NB4 (cell line): ENCODE results near the gene CACNA2D2.

ENCODE experiments used
- DNase-seq: peaks from one replicate; pipeline ENCODE4 v3.0.0; 2010; ENCODE audit warnings: low read depth
- H3K4me3 ChIP-seq: one replicate; pipeline ENCODE4 v1.5.1; 2011; ENCODE audit warnings: mild to moderate bottlenecking, low read depth, low read length, moderate library complexity
- MYC ChIP-seq: IDR thresholded peaks from 2 replicates; pipeline ENCODE4 v1.6.1; 2011; ENCODE audit warnings: low read depth, low read length
- POLR2A ChIP-seq: IDR thresholded peaks from 2 replicates; pipeline ENCODE4 v1.6.1; 2011; ENCODE audit warnings: mild to moderate bottlenecking; ENCODE audit not compliant: insufficient read length; ENCODE audit errors: extremely low read depth
- TF ChIP-seq, protein P1 (sequence below): IDR thresholded peaks from 2 replicates; pipeline ENCODE4 v1.6.1; 2011; ENCODE audit warnings: low read depth, low read length
- TF ChIP-seq, protein P2 (sequence below): IDR thresholded peaks from one replicate; pipeline ENCODE4 v1.5.1; 2012; ENCODE audit warnings: low read depth, low read length

Gene CACNA2D2

DNA sequence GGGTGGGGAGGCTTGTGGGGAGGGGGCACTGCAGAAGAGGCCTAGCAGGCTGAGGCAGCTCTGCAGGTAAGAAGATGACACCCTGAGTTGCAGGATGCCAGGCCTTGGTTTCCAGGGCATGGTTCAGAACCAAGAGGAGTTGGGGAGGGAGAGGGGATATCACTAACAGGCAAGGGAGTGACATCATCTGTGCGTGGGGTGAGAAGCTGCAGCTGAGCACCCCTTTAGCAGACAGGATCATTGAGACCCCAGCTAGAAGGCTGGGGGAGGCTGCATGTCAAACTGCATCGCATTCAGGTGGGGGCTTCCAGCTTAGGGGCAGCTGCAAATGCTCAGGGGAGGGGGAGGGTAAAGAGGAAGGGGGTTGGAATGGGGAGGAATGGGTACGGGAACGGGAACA is 23.0 kb downstream of the CACNA2D2 start:
- TF ChIP-seq MYC (no peak), POLR2A (no peak)
- TF ChIP-seq, protein P1, sequence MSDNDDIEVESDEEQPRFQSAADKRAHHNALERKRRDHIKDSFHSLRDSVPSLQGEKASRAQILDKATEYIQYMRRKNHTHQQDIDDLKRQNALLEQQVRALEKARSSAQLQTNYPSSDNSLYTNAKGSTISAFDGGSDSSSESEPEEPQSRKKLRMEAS, result no peak
- TF ChIP-seq, protein P2, sequence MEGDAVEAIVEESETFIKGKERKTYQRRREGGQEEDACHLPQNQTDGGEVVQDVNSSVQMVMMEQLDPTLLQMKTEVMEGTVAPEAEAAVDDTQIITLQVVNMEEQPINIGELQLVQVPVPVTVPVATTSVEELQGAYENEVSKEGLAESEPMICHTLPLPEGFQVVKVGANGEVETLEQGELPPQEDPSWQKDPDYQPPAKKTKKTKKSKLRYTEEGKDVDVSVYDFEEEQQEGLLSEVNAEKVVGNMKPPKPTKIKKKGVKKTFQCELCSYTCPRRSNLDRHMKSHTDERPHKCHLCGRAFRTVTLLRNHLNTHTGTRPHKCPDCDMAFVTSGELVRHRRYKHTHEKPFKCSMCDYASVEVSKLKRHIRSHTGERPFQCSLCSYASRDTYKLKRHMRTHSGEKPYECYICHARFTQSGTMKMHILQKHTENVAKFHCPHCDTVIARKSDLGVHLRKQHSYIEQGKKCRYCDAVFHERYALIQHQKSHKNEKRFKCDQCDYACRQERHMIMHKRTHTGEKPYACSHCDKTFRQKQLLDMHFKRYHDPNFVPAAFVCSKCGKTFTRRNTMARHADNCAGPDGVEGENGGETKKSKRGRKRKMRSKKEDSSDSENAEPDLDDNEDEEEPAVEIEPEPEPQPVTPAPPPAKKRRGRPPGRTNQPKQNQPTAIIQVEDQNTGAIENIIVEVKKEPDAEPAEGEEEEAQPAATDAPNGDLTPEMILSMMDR, result no peak
- H3K4me3 ChIP-seq, result no peak overlapping the region

DNA sequence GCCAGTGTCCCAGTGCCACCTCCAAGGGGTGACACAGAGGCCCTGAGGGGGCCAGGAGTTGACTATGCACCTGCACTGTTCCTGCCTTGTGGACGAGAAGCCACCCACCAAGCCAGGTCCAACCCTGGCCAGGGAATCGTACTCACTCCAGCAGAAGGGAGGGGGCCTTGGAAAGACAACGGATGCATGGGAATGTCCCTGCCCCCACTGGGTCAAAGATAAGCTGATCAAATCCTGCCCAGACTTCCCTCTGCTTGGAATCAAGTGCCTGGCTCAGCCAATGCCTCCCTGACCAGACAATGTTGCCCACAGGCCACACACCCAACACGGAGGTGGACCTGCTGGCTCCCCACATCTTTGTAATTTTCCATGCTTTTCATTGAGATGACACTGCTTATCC is 23.9 kb downstream of the CACNA2D2 start:
- TF ChIP-seq, protein P1, result no peak
- TF ChIP-seq MYC (no peak), POLR2A (no peak)
- TF ChIP-seq, protein P2, result no peak
- no peak overlapping the region for H3K4me3 ChIP-seq
- no peak for DNase-seq

More for the DNA sequence above, 23.0 kb downstream of the CACNA2D2 start:
- peak; percentile 11 for DNase-seq

DNA sequence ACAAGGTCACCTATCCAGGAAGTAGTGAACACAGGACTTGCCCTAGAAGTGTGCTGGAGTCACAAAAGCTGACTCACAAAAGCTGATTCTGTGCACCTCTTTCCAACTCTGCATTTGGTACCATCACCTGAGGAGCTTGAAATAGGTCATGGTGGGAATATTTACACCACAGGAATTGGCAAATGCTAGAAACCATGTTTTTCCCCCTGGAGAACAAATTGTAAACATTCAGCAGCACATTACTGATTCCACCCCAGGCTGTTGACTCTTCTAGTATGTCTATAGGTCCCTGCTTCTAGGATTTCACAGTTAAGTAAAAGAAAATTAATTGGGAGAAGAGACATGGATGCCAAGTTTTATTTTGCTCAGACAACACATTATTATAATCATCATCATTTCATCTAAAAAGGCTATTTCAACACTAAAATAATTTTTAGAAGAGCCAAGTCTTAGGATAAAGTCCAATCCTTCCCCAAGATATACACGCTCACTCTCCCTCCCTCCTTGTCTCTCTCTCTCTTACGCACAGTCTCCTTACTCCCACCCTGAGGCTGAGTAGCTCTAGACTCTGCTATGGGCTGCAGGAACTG is 24.7 kb downstream of the CACNA2D2 start:
- TF ChIP-seq, protein P2, result no peak
- no peak for TF ChIP-seq MYC
- TF ChIP-seq POLR2A, result no peak
- TF ChIP-seq, protein P1, result no peak
- DNase-seq, result no peak

DNA sequence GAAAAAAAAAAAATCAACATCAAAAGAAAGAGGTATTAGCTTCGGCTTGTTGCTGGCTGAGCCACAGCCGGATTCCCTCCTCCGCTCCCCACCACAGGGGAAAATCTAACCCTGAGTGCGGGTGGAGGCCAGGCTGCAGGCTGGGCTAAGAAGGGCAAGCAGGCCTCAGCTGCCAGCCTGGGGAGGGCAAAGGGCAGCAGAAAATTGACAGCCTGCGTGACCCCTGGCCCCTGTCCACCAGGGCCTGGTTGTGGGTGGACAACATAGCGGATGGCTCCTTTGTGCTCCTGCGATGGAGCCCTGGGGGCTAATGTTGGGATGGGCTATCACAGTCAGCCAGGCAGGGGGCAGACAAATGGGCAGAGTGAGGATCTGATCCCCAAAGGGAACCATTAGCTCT is 25.4 kb downstream of the CACNA2D2 start:
- TF ChIP-seq, protein P1, result no peak
- TF ChIP-seq, protein P2, result no peak
- TF ChIP-seq MYC, result no peak
- TF ChIP-seq POLR2A, result no peak
- H3K4me3 ChIP-seq, result no peak overlapping the region
- no peak for DNase-seq

More for the DNA sequence above, 24.7 kb downstream of the CACNA2D2 start:
- H3K4me3 ChIP-seq, result no peak overlapping the region

DNA sequence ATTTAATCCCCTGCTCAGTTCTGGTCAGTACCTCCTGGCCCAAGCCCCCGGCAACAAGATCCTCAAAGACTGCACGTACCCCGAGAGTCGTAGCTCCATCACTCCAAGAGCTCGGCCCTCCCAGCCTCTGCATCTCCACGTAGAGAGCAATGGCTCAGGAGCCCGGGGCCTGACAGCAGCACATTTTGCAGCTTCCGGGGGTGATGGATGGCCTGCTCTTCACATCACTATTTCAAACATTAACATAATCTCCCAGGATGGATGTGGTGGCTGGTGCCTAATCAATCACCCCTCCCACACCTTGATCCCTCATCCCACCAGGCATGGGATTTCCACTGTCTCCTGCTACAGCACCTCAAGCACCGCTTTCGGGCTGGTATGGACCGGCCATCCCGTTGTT is 28.1 kb downstream of the CACNA2D2 start:
- no peak for DNase-seq
- no peak for TF ChIP-seq MYC
- TF ChIP-seq, protein P1, result no peak
- TF ChIP-seq, protein P2, result no peak
- TF ChIP-seq POLR2A, result no peak

More for the DNA sequence above, 28.1 kb downstream of the CACNA2D2 start:
- H3K4me3 ChIP-seq, result no peak overlapping the region
